ENCODE measurements around the gene VASH2.
"Not testable (repeated sequence)": the region's sequence is repeated elsewhere in the genome, so short reads cannot be mapped to it uniquely, and the experiment has no call there.

VASH2 gene

GRCh38 chr1:212950243-212951125 lies at the start of gene VASH2:
TSS of gene VASH2 (plus strand) at chr1:212950541. CDS start at chr1:212951543, 1,002 bp downstream.
- DNase-seq (ENCODE audit: low spot score), result peak; percentile 85

- no peak for DNase-seq (ENCODE audit: low spot score)
Measured at GRCh38 chr1:212901290-212901689, 49.1 kb upstream of the VASH2 start.

- DNase-seq (ENCODE audit: low spot score), result no peak
Measured at GRCh38 chr1:212902054-212902453, 48.3 kb upstream of the VASH2 start.

GRCh38 chr1:212903664-212904063 lies 46.7 kb upstream of the VASH2 start:
- no peak for DNase-seq (ENCODE audit: low spot score)

GRCh38 chr1:212908071-212908470 lies 42.3 kb upstream of the VASH2 start:
- DNase-seq (ENCODE audit: low spot score), result not testable (repeated sequence)

- DNase-seq (ENCODE audit: low spot score), result no peak
Measured at GRCh38 chr1:212908971-212909370, 41.4 kb upstream of the VASH2 start.

GRCh38 chr1:212909652-212910063 lies 40.7 kb upstream of the VASH2 start:
- DNase-seq (ENCODE audit: low spot score), result no peak

GRCh38 chr1:212910213-212910612 lies 40.1 kb upstream of the VASH2 start:
- not testable (repeated sequence) for DNase-seq (ENCODE audit: low spot score)

GRCh38 chr1:212913638-212914037 lies 36.7 kb upstream of the VASH2 start:
- DNase-seq (ENCODE audit: low spot score), result not testable (repeated sequence)

- DNase-seq (ENCODE audit: low spot score), result not testable (repeated sequence)
Measured at GRCh38 chr1:212914110-212914509, 36.2 kb upstream of the VASH2 start.

- DNase-seq (ENCODE audit: low spot score), result no peak
Measured at GRCh38 chr1:212914789-212915188, 35.6 kb upstream of the VASH2 start.

- DNase-seq (ENCODE audit: low spot score), result peak; percentile 20
Measured at GRCh38 chr1:212915245-212916091, 34.9 kb upstream of the VASH2 start.

GRCh38 chr1:212916481-212917133 lies 33.7 kb upstream of the VASH2 start:
- peak; percentile 21 for DNase-seq (ENCODE audit: low spot score)

- DNase-seq (ENCODE audit: low spot score), result no peak
Measured at GRCh38 chr1:212917134-212917485, 33.2 kb upstream of the VASH2 start.

- DNase-seq (ENCODE audit: low spot score), result no peak
Measured at GRCh38 chr1:212917858-212918257, 32.5 kb upstream of the VASH2 start.

- no peak for DNase-seq (ENCODE audit: low spot score)
Measured at GRCh38 chr1:212918824-212919223, 31.5 kb upstream of the VASH2 start.

- DNase-seq (ENCODE audit: low spot score), result no peak
Measured at GRCh38 chr1:212920246-212920645, 30.1 kb upstream of the VASH2 start.

GRCh38 chr1:212920896-212921295 lies 29.4 kb upstream of the VASH2 start:
- DNase-seq (ENCODE audit: low spot score), result no peak

- DNase-seq (ENCODE audit: low spot score), result no peak
Measured at GRCh38 chr1:212922016-212922415, 28.3 kb upstream of the VASH2 start.

- no peak for DNase-seq (ENCODE audit: low spot score)
Measured at GRCh38 chr1:212926372-212926771, 24.0 kb upstream of the VASH2 start.

- DNase-seq (ENCODE audit: low spot score), result no peak
Measured at GRCh38 chr1:212928323-212929291, 21.7 kb upstream of the VASH2 start.
